Measurements from ENCODE around the gene DCAF12.

Gene DCAF12

DNA sequence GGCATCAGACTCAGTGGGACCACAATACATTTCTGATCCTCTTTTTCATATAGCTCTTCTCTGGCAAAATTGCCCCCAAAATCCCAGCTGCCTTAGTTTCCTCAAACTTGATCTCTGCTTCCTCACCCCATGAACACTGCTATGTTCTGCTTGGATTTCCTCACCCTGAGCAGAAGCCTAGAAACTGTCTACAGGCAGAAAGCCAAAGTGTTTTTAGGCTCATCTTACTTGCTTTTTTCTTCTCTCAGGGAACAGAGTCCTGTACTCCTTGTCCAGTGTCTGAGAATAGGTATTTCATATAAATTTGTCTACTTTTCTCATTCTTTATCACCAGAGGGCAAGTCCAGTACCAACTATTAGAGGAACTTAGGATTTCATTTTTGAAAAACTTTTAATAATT is 30.8 kb upstream of the DCAF12 start:
- TF ChIP-seq NFIC (IDR thresholded peaks at IDR 0.05), result no peak
- TF ChIP-seq RAD21 (IDR thresholded peaks at IDR 0.05; ENCODE audit: low read depth), result no peak
- TF ChIP-seq, protein P1, sequence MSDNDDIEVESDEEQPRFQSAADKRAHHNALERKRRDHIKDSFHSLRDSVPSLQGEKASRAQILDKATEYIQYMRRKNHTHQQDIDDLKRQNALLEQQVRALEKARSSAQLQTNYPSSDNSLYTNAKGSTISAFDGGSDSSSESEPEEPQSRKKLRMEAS (IDR thresholded peaks at IDR 0.05), result no peak
- no peak for TF ChIP-seq TCF12 (IDR thresholded peaks at IDR 0.05; ENCODE audit: low read depth)
- TF ChIP-seq, protein P2, sequence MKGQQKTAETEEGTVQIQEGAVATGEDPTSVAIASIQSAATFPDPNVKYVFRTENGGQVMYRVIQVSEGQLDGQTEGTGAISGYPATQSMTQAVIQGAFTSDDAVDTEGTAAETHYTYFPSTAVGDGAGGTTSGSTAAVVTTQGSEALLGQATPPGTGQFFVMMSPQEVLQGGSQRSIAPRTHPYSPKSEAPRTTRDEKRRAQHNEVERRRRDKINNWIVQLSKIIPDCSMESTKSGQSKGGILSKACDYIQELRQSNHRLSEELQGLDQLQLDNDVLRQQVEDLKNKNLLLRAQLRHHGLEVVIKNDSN (IDR thresholded peaks at IDR 0.05), result no peak
- no peak for TF ChIP-seq TAF1 (IDR thresholded peaks at IDR 0.05; ENCODE audit: low read depth)
- no peak for TF ChIP-seq ZBTB7A (IDR thresholded peaks at IDR 0.05; ENCODE audit: low read depth)
- no peak for TF ChIP-seq EGR1 (IDR thresholded peaks at IDR 0.05)
- TF ChIP-seq, protein P3, sequence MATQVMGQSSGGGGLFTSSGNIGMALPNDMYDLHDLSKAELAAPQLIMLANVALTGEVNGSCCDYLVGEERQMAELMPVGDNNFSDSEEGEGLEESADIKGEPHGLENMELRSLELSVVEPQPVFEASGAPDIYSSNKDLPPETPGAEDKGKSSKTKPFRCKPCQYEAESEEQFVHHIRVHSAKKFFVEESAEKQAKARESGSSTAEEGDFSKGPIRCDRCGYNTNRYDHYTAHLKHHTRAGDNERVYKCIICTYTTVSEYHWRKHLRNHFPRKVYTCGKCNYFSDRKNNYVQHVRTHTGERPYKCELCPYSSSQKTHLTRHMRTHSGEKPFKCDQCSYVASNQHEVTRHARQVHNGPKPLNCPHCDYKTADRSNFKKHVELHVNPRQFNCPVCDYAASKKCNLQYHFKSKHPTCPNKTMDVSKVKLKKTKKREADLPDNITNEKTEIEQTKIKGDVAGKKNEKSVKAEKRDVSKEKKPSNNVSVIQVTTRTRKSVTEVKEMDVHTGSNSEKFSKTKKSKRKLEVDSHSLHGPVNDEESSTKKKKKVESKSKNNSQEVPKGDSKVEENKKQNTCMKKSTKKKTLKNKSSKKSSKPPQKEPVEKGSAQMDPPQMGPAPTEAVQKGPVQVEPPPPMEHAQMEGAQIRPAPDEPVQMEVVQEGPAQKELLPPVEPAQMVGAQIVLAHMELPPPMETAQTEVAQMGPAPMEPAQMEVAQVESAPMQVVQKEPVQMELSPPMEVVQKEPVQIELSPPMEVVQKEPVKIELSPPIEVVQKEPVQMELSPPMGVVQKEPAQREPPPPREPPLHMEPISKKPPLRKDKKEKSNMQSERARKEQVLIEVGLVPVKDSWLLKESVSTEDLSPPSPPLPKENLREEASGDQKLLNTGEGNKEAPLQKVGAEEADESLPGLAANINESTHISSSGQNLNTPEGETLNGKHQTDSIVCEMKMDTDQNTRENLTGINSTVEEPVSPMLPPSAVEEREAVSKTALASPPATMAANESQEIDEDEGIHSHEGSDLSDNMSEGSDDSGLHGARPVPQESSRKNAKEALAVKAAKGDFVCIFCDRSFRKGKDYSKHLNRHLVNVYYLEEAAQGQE (IDR thresholded peaks at IDR 0.05; ENCODE audit: low read depth), result no peak
- TF ChIP-seq EP300 (IDR thresholded peaks at IDR 0.05; ENCODE audit: borderline replicate concordance), result no peak
- no peak for TF ChIP-seq CREB1 (IDR thresholded peaks at IDR 0.05; ENCODE audit: low read depth)
- TF ChIP-seq YY1 (IDR thresholded peaks at IDR 0.05; ENCODE audit: low read depth), result no peak
- TF ChIP-seq TEAD4 (IDR thresholded peaks at IDR 0.05), result no peak
- TF ChIP-seq FOXM1 (IDR thresholded peaks at IDR 0.05; ENCODE audit: borderline replicate concordance, low read depth), result no peak
- no peak for TF ChIP-seq CEBPB (IDR thresholded peaks at IDR 0.05)

DNA sequence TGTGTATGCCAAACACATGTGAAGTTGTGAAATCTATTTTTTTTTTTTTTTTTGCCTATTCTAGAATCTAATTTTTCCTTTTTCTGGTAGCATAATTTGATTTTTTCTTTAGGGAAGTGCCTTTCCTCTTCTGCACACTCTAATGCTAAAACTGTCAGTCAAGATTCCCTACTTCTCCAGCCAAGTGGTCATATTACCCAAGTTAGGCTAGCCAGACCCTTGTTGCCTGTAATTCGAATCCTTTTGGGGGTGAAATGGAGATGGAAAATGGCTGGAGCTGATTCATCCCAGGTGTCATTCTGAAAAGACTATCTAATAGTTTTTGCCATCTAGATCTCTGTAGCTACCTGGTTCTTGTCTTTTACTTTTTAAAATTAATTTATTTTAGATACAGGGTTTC is 27.6 kb upstream of the DCAF12 start:
- TF ChIP-seq CEBPB (IDR thresholded peaks at IDR 0.05) (no peak), EP300 (IDR thresholded peaks at IDR 0.05; ENCODE audit: borderline replicate concordance) (no peak), NFIC (IDR thresholded peaks at IDR 0.05) (no peak), FOXM1 (IDR thresholded peaks at IDR 0.05; ENCODE audit: borderline replicate concordance, low read depth) (no peak)
- TF ChIP-seq, protein P1 (IDR thresholded peaks at IDR 0.05), result no peak

DNA sequence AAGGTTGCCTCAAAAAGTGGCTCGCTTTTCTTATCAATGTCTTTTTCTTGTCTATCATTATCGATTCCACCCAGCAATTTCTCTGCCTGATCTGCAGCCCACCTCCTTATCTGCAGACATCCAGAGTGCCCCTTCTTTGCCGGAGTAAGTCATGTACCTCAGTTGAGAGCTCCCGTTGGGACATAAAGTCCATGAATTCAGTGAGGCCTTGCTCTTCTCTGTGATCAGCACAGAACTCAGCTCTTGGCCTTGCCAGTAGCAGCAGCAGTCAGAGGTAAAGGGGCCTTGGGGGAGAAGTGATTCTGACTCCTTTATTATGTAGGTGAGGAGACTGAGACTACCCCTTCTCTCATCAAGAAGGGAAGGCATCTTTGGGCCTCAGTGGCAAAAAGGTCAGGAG is 24.9 kb upstream of the DCAF12 start:
- no peak for TF ChIP-seq CEBPB (IDR thresholded peaks at IDR 0.05)
- TF ChIP-seq TAF1 (IDR thresholded peaks at IDR 0.05; ENCODE audit: low read depth), result no peak
- TF ChIP-seq ZBTB7A (IDR thresholded peaks at IDR 0.05; ENCODE audit: low read depth), result no peak
- no peak for TF ChIP-seq NFIC (IDR thresholded peaks at IDR 0.05)
- TF ChIP-seq EP300 (IDR thresholded peaks at IDR 0.05; ENCODE audit: borderline replicate concordance), result no peak
- no peak for TF ChIP-seq TCF12 (IDR thresholded peaks at IDR 0.05; ENCODE audit: low read depth)
- TF ChIP-seq, protein P3 (IDR thresholded peaks at IDR 0.05; ENCODE audit: low read depth), result no peak
- TF ChIP-seq, protein P2 (IDR thresholded peaks at IDR 0.05), result no peak

DNA sequence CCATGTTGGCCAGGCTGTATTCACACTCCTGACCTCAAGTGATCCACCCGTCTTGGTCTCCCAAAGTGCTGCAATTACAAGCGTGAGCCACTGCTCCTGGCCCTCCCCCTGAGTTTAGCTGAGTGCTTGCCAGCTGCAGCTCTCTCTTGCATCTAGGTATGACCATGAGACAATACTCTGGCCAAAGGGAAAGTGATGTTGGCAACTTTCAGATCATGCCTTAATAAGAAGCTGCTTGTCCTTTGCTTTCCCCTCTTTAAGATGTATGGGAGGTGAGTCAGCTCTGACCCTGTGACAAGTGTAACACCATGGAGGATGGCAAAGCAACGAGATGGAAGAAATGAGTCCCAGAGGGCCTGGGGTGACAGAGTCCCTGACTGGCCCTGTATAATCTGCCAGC is 18.7 kb upstream of the DCAF12 start:
- TF ChIP-seq, protein P2 (IDR thresholded peaks at IDR 0.05), result no peak
- TF ChIP-seq YY1 (IDR thresholded peaks at IDR 0.05; ENCODE audit: low read depth) (no peak), ZBTB7A (IDR thresholded peaks at IDR 0.05; ENCODE audit: low read depth) (no peak)

DNA sequence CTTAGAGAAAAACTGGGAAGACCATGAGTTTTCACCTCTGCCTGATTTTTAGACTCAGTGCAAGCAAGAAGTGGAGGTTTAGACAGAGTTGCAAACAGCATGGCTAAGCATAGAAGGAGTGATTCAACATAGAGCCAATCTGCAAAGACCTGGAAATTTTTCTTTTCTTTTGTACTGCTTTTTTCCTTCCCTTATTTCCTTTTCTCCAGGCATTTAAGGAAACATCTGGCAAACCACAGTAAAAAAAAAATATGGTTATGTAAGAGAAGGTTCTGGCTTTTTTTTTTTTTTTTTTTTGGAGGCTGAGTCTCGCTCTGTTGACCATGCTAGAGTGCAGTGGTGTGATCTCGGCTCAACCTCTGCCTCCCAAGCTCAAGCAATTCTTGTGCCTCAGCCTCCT is 16.6 kb upstream of the DCAF12 start:
- TF ChIP-seq YY1 (IDR thresholded peaks at IDR 0.05; ENCODE audit: low read depth), result no peak
- no peak for TF ChIP-seq TCF12 (IDR thresholded peaks at IDR 0.05; ENCODE audit: low read depth)
- no peak for TF ChIP-seq TEAD4 (IDR thresholded peaks at IDR 0.05)
- no peak for TF ChIP-seq RAD21 (IDR thresholded peaks at IDR 0.05; ENCODE audit: low read depth)
- TF ChIP-seq FOXM1 (IDR thresholded peaks at IDR 0.05; ENCODE audit: borderline replicate concordance, low read depth), result no peak
- no peak for TF ChIP-seq ZBTB7A (IDR thresholded peaks at IDR 0.05; ENCODE audit: low read depth)
- no peak for TF ChIP-seq TAF1 (IDR thresholded peaks at IDR 0.05; ENCODE audit: low read depth)
- TF ChIP-seq CREB1 (IDR thresholded peaks at IDR 0.05; ENCODE audit: low read depth), result no peak
- TF ChIP-seq, protein P1 (IDR thresholded peaks at IDR 0.05), result no peak
- TF ChIP-seq CEBPB (IDR thresholded peaks at IDR 0.05), result no peak
- no peak for TF ChIP-seq EP300 (IDR thresholded peaks at IDR 0.05; ENCODE audit: borderline replicate concordance)
- TF ChIP-seq, protein P3 (IDR thresholded peaks at IDR 0.05; ENCODE audit: low read depth), result no peak
- TF ChIP-seq EGR1 (IDR thresholded peaks at IDR 0.05), result no peak
- TF ChIP-seq, protein P2 (IDR thresholded peaks at IDR 0.05), result no peak
- TF ChIP-seq NFIC (IDR thresholded peaks at IDR 0.05), result no peak
